ENCODE measurements around the gene DCLK3.

GRCh38 chr3:36741285-36741684 lies 23.1 kb downstream of the DCLK3 start:
- TF ChIP-seq CTCF (IDR thresholded peaks at IDR 0.05): peak; percentile 56
- no peak for TF ChIP-seq EZH2phosphoT487 (IDR thresholded peaks at IDR 0.05)
